ENCODE data around the gene MCUB.

MCUB gene

DNA sequence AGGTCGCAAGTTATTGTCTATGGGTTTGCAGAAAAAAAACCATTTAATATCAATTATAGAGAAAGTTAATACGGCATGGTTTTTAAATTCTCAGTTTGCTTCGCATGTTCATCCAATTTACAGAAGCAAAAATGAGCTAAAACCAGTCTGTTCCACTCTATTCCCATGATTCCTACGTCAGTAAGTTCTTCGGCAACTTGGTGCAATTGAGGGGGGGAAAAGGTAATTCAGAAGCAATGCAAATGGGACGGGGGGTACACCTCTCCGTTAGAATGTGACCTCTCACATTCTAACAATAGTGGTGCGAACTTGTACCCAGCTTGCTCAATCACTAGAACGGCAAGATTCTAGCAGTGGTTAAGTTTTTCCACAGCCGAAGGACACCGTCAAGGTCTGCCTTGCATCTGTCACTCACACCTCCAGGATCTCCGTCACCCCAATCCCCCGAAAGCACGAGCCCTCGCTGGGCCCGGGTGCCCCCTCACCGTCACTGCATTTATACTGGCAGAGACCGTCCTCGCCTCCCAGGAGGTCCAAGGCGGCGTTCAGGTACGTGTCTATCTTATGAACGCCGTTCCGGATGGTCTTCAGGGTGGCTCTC, 169.2 kb downstream of the MCUB start:
- Histone ChIP-seq H3K4me3 (ENCODE audit: insufficient read depth, low read length, poor library complexity, severe bottlenecking) (peak overlapping the region; percentile 68), H3K79me2 (ENCODE audit: insufficient read depth, low read length) (peaks cover 18% of the 10 kb centered on the region), H3K27me3 (ENCODE audit: low read length) (no peaks in the 10 kb centered on the region), H3K36me3 (ENCODE audit: low read length) (no peaks in the 10 kb centered on the region), H3F3A (ENCODE audit: insufficient read depth) (no peaks in the 10 kb centered on the region), H3K27ac (ENCODE audit: low read depth, low read length) (no peak overlapping the region), H3K4me2 (ENCODE audit: low read depth, low read length, poor library complexity, severe bottlenecking) (peak overlapping the region; percentile 87), H4K20me1 (ENCODE audit: low read depth, low read length) (no peaks in the 10 kb centered on the region), H3K9me2 (replicated peaks; ENCODE audit: insufficient read depth, low read length) (no peaks in the 10 kb centered on the region), H2AFZ (ENCODE audit: low read depth, low read length, severe bottlenecking) (peak overlapping the region; percentile 59), H3K9me3 (ENCODE audit: insufficient read depth, low read length) (no peaks in the 10 kb centered on the region), H3K9ac (ENCODE audit: low read length) (peak overlapping the region; percentile 71)
- no peak for TF ChIP-seq EZH2phosphoT487 (conservative IDR thresholded peaks at IDR 0.05; ENCODE audit: low read length)
- TF ChIP-seq, protein P1, sequence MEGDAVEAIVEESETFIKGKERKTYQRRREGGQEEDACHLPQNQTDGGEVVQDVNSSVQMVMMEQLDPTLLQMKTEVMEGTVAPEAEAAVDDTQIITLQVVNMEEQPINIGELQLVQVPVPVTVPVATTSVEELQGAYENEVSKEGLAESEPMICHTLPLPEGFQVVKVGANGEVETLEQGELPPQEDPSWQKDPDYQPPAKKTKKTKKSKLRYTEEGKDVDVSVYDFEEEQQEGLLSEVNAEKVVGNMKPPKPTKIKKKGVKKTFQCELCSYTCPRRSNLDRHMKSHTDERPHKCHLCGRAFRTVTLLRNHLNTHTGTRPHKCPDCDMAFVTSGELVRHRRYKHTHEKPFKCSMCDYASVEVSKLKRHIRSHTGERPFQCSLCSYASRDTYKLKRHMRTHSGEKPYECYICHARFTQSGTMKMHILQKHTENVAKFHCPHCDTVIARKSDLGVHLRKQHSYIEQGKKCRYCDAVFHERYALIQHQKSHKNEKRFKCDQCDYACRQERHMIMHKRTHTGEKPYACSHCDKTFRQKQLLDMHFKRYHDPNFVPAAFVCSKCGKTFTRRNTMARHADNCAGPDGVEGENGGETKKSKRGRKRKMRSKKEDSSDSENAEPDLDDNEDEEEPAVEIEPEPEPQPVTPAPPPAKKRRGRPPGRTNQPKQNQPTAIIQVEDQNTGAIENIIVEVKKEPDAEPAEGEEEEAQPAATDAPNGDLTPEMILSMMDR (IDR thresholded peaks at IDR 0.05; ENCODE audit: insufficient read depth, low read length, poor library complexity, severe bottlenecking): no peak

DNA sequence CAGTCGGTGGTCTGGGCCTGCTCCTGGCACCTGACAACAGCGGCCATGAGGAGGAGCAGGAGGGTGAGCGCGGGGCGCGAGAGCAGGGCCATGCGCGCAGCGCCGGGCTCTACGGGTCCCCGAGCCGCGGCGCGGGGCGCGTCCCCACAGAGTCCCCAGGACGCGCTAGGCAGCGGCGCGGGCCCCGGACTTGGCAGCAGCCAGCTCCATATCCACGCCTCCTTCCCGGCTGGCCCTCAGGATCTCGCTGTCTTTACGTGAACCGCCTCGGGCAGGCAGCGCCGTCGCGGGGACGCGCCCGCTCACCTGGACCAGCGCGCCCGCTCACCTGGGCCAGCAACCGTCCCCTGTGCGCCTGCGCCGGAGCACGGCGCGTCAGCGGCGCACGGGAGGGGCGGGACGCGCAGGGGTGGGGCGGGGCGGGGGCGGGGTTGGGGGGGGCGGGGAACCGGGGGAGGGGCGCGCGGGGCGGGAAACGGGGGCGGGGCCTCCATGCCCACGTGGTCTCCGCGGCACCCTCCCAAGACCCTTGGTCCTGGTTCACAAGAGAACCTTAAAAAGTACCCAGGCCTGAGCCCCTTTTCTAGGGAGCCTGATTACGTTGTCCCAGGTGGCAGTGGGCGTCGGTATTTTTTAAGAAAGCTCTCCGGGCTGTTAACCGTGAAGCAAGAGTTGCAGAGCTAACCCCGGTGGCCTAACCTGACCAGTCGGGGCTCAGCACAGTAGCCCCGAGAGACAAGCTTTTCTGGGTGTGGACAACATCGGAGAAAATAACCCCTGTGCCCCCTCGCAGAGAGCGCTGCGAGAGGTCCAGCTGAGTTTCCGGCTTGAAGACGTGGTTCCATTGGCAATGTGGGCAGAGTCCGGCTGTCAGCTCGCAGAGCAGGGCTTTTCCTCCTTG, 169.9 kb downstream of the MCUB start, which contains the start of gene PLA2G12A:
Gene PLA2G12A, minus strand, starts transcription at position 353 of the 901 bp plus-strand sequence. Its CDS starts 261 bp downstream, at position 92.
- H3K9me3 ChIP-seq (ENCODE audit: insufficient read depth, low read length): no peaks in the 10 kb centered on the region
- peaks cover 16% of the 10 kb centered on the region for H3K79me2 ChIP-seq (ENCODE audit: insufficient read depth, low read length)
- H2AFZ ChIP-seq (ENCODE audit: low read depth, low read length, severe bottlenecking): peak within 1 kb of the TSS; percentile 98
- peak within 1 kb of the TSS; percentile 77 for H3K4me3 ChIP-seq (ENCODE audit: insufficient read depth, low read length, poor library complexity, severe bottlenecking)
- H3K4me2 ChIP-seq (ENCODE audit: low read depth, low read length, poor library complexity, severe bottlenecking): peak within 1 kb of the TSS; percentile 87
- no peaks in the 10 kb centered on the region for H3K36me3 ChIP-seq (ENCODE audit: low read length)
- no peaks in the 10 kb centered on the region for H3K9me2 ChIP-seq (replicated peaks; ENCODE audit: insufficient read depth, low read length)
- TF ChIP-seq EZH2phosphoT487 (conservative IDR thresholded peaks at IDR 0.05; ENCODE audit: low read length): no peak
- TF ChIP-seq, protein P1 (IDR thresholded peaks at IDR 0.05; ENCODE audit: insufficient read depth, low read length, poor library complexity, severe bottlenecking): no peak
- no peak within 1 kb of the TSS for H3K27ac ChIP-seq (ENCODE audit: low read depth, low read length)
- no peaks in the 10 kb centered on the region for H4K20me1 ChIP-seq (ENCODE audit: low read depth, low read length)
- peak within 1 kb of the TSS; percentile 71 for H3K9ac ChIP-seq (ENCODE audit: low read length)
- no peaks in the 10 kb centered on the region for H3K27me3 ChIP-seq (ENCODE audit: low read length)
- no peaks in the 10 kb centered on the region for H3F3A ChIP-seq (ENCODE audit: insufficient read depth)

DNA sequence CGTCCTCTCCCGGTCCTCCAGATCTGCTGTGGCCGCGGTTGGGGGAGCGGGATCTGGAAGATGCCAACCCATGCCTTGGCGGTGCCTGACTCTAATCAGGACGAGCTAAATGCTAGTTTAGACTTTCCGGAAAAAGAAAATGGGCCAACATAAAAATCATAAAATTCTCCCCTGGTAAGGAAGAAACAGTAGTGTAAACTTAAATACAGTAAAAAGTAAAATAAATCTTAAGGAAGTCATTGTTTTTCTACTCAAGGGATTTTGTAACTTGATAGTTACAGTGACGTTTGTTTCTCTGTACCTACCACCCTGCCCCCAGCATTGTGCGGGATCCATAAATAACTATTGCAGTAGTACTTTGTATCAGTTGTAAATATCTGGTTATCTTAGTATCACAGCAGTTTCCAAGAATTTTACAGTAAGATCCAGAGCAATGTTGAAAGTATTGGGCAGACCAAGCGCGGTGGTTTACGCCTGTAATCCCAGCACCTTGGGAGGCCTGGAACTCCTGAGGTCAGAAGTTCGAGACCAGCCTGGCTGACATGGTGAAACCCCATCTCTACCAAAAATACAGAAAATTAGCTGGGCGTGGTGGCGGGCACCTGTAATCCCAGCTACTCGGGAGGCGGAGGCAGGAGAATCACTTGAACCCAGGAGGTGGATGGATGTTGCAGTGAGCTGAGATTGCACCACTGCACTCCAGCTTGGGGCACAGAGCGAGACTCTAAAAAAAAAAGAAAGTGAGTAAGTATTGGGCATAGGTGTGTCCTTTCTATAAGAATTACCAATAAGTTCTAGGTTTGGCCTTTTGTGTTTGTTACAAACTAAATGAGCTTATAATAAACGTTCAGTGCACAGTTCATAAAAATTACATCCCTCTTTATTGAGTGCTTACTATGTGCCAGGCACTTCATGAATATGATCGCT, 170.8 kb downstream of the MCUB start:
- TF ChIP-seq, protein P1 (IDR thresholded peaks at IDR 0.05; ENCODE audit: insufficient read depth, low read length, poor library complexity, severe bottlenecking): no peak
- TF ChIP-seq EZH2phosphoT487 (conservative IDR thresholded peaks at IDR 0.05; ENCODE audit: low read length): no peak
- Histone ChIP-seq H3K4me2 (ENCODE audit: low read depth, low read length, poor library complexity, severe bottlenecking) (peak overlapping the region; percentile 87), H3K27me3 (ENCODE audit: low read length) (no peaks in the 10 kb centered on the region), H3K9me2 (replicated peaks; ENCODE audit: insufficient read depth, low read length) (no peaks in the 10 kb centered on the region), H3K9ac (ENCODE audit: low read length) (peak overlapping the region; percentile 69), H3K79me2 (ENCODE audit: insufficient read depth, low read length) (peaks cover 14% of the 10 kb centered on the region), H3K27ac (ENCODE audit: low read depth, low read length) (no peak overlapping the region), H2AFZ (ENCODE audit: low read depth, low read length, severe bottlenecking) (peak overlapping the region; percentile 98), H3K36me3 (ENCODE audit: low read length) (no peaks in the 10 kb centered on the region), H4K20me1 (ENCODE audit: low read depth, low read length) (no peaks in the 10 kb centered on the region), H3K9me3 (ENCODE audit: insufficient read depth, low read length) (no peaks in the 10 kb centered on the region), H3K4me3 (ENCODE audit: insufficient read depth, low read length, poor library complexity, severe bottlenecking) (peak overlapping the region; percentile 77), H3F3A (ENCODE audit: insufficient read depth) (no peaks in the 10 kb centered on the region)

Data from SU-DHL-6 (cell line).